Prostate gland (tissue), 2 donors: ENCODE measurements around the gene TBC1D22A. TPM values are rescaled to one million over a fixed set of nuclear protein-coding genes. Genes with fewer than 3 reads are reported as not detected.
"Not testable (repeated sequence)": the region's sequence is repeated elsewhere in the genome, so short reads cannot be mapped to it uniquely, and the experiment has no call there.

Experiments
- DNase-seq: peaks from one replicate; pipeline ENCODE4 v3.0.0-alpha.2; 2019; ENCODE audit warnings: low spot score
- H3K27ac ChIP-seq, 2 donors: fragments of 200-600 bp; sonication (generic); 2 replicates each; pipeline ENCODE4 v1.5.1; 2017 to 2019
- H3K27me3 ChIP-seq: fragments of 200-600 bp; sonication (generic); replicated peaks from 2 replicates; pipeline ENCODE4 v1.5.1; 2019; ENCODE audit not compliant: insufficient read depth
- H3K36me3 ChIP-seq, 2 donors: fragments of 200-600 bp; sonication (generic); 1 replicate in 1 of 2; 2 replicates in 1 of 2; pipeline versions ENCODE4 v1.5.1 to v1.8.1; 2017 to 2019
- H3K4me1 ChIP-seq: fragments of 200-600 bp; sonication (generic); replicated peaks from 2 replicates; pipeline ENCODE4 v1.5.1; 2019
- H3K4me3 ChIP-seq, 2 donors: fragments of 200-600 bp; sonication (generic); 2 replicates each; pipeline ENCODE4 v1.5.1; 2017 to 2019
- H3K9me3 ChIP-seq: fragments of 200-600 bp; sonication (generic); 2 replicates; pipeline ENCODE4 v1.5.1; 2017
- POLR2A ChIP-seq: fragments of 450-650 bp; IDR thresholded peaks from one replicate; pipeline ENCODE4 v1.6.1; 2016; ENCODE audit warnings: antibody characterized with exemption, mild to moderate bottlenecking
- POLR2AphosphoS5 ChIP-seq: sonication (generic); formaldehyde crosslinking; IDR thresholded peaks from one replicate; pipeline ENCODE4 v1.6.1; 2017; ENCODE audit warnings: antibody characterized with exemption
- WGBS: methylation state at CpG from one replicate; pipeline ENCODE4 v1.1.5; 2018; 5-methylcytosine and 5-hydroxymethylcytosine counted together
- intact Hi-C: fragments of 100-400 bp; cut with DNase I; formaldehyde crosslinking; loops from one replicate; pipeline ENCODE4 v1.14.2; 2022
- total RNA-seq, 2 donors: library from RNA; depleted of rRNA; stranded (reverse); fragments of >200 nt; gene quantifications; one replicate each; pipeline ENCODE4 v1.1.0, GENCODE V29; 2016
- TF ChIP-seq, protein P1 (sequence below), 4 experiments: fragments of 200-600 bp in 2 of 4; fragments of 450-650 bp in 2 of 4; sonication (generic) in 2 of 4; IDR thresholded peaks; 1 replicate in 3 of 4; 2 replicates in 1 of 4; pipeline ENCODE4 v1.5.1; 2016 to 2019; ENCODE audit warnings: antibody characterized with exemption in 4 of 4, mild to moderate bottlenecking in 2 of 4, moderate library complexity in 2 of 4

Gene TBC1D22A
- total RNA-seq, 2 donors from 2014 or later: 16.0 to 30.7 TPM

GRCh38 chr22:46815896-46816731, 53.7 kb downstream of the TBC1D22A start:
- 34% methylated on average over 15 of the region's 15 CpGs for WGBS
- Histone ChIP-seq H3K4me3 (no peak overlapping the region), H3K4me1 (no peaks in the 10 kb centered on the region), H3K9me3 (no peaks in the 10 kb centered on the region), H3K27me3 (no peaks in the 10 kb centered on the region), H3K36me3 (no peaks in the 10 kb centered on the region), H3K27ac (no peak overlapping the region)
- TF ChIP-seq POLR2A (no peak), POLR2AphosphoS5 (peak; percentile 36)
- TF ChIP-seq, protein P1, sequence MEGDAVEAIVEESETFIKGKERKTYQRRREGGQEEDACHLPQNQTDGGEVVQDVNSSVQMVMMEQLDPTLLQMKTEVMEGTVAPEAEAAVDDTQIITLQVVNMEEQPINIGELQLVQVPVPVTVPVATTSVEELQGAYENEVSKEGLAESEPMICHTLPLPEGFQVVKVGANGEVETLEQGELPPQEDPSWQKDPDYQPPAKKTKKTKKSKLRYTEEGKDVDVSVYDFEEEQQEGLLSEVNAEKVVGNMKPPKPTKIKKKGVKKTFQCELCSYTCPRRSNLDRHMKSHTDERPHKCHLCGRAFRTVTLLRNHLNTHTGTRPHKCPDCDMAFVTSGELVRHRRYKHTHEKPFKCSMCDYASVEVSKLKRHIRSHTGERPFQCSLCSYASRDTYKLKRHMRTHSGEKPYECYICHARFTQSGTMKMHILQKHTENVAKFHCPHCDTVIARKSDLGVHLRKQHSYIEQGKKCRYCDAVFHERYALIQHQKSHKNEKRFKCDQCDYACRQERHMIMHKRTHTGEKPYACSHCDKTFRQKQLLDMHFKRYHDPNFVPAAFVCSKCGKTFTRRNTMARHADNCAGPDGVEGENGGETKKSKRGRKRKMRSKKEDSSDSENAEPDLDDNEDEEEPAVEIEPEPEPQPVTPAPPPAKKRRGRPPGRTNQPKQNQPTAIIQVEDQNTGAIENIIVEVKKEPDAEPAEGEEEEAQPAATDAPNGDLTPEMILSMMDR (IDR thresholded peaks at IDR 0.05): no peak
- intact Hi-C loops: no loop called here
- DNase-seq: no peak

DNA sequence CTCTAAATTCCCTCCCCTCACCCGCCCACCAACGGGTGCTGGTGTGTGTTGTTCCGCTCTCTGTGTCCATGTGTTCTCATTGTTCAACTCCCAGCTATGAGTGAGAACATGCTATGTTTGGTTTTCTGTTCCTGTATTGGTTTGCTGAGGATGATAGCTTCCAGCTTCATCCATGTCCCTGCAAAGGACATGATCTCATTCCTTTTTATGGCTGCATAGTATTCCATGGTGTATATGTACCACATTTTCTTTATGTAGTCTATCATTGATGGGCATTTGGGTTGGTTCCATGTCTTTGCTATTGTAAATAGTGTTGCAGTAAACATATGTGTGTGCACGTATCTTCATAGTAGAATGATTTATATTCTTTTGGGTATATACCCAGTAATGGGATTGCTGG, 54.9 kb downstream of the TBC1D22A start:
- H3K4me1 ChIP-seq, H3K9me3 ChIP-seq, H3K36me3 ChIP-seq, H3K27ac ChIP-seq, DNase-seq, H3K27me3 ChIP-seq, H3K4me3 ChIP-seq, intact Hi-C loops: not testable (repeated sequence)
- 94% methylated on average over 4 of the region's 4 CpGs for WGBS

DNA sequence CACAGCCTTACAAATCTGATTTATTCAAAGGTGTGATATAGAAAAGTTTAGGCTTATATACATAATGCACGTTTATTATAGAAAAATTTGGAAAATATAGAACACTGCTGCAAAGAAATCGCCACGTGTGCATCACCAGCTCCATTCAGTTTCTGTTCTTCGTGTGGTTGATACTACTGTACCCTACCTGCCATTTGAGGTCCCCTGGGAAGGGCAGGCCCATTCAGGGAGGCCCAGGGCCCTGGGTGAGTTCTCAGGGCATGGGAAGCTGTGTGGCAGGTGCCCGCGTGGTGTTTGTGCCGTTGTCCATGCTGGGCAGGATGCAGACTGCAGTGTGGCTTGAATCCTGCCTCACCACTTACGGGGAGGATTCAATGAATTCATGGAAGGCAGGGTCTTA, 60.8 kb downstream of the TBC1D22A start:
- intact Hi-C loops: no loop called here
- H3K4me1 ChIP-seq: no peaks in the 10 kb centered on the region
- no peaks in the 10 kb centered on the region for H3K9me3 ChIP-seq
- no peak overlapping the region for H3K4me3 ChIP-seq
- WGBS: 96% methylated on average over 8 of the region's 8 CpGs
- no peaks in the 10 kb centered on the region for H3K27me3 ChIP-seq
- H3K27ac ChIP-seq: no peak overlapping the region
- no peak for DNase-seq
- TF ChIP-seq POLR2A: no peak
- H3K36me3 ChIP-seq: no peaks in the 10 kb centered on the region

DNA sequence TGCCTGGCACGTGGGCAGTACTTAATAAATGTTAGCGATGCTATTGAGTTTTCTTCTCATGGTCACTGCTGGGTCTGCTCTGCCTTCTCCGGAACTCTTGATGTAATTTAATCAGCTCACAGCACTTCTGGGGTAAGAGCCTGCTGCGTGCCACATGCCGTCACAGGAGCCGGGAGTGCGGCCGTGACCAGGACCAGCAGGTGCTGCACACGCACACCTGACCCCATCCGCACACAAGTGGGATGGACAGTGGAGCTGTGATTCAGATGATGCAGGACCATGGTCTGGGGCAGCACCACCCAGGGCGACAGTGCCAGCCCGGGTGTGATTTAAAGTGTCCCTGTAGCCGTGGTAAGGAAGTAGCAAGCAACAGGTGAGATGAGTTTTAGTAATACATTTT, 61.2 kb downstream of the TBC1D22A start:
- no peak overlapping the region for H3K4me3 ChIP-seq
- no peaks in the 10 kb centered on the region for H3K4me1 ChIP-seq
- TF ChIP-seq POLR2AphosphoS5 (no peak), POLR2A (no peak)
- TF ChIP-seq, protein P1 (IDR thresholded peaks at IDR 0.05): no peak
- H3K36me3 ChIP-seq: no peaks in the 10 kb centered on the region
- DNase-seq: no peak
- 95% methylated on average over 13 of the region's 13 CpGs for WGBS
- no peaks in the 10 kb centered on the region for H3K27me3 ChIP-seq
- intact Hi-C loops: no loop called here
- H3K27ac ChIP-seq: no peak overlapping the region
- H3K9me3 ChIP-seq: no peaks in the 10 kb centered on the region

DNA sequence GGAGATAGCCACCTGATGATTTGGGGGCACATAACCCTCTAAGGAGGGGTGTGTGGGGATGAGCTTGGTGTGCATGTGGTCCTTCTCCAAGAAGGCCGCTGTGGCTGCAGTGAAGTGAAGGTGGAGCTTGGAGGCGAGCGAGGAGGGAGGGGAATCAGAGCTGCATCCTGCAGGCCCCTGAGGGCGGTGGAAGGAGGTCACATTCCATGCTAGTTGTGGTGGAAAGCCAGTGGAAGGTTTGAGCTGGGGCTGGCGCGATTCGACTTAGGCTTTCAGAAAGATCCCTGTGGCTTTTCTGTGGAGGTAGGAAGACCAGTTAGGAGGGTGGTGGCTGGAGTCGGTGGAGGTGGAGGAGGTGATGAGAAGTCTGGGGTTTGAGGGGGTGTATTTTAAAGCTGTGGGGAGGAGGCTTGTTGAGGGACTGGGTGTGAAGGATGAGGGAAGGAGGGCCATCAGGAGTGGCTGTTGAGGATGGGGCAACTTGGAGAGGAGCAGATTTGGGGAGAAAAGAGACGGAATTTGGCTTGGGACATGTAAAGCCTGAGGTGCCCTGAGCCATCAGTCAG, 62.0 kb downstream of the TBC1D22A start:
- Histone ChIP-seq H3K4me1 (no peaks in the 10 kb centered on the region), H3K9me3 (no peaks in the 10 kb centered on the region), H3K27ac (no peak overlapping the region), H3K36me3 (no peaks in the 10 kb centered on the region), H3K4me3 (no peak overlapping the region), H3K27me3 (no peaks in the 10 kb centered on the region)
- intact Hi-C loops: no loop called here
- TF ChIP-seq POLR2A (no peak), POLR2AphosphoS5 (no peak)
- TF ChIP-seq, protein P1 (IDR thresholded peaks at IDR 0.05): no peak
- no peak for DNase-seq
- 92% methylated on average over 9 of the region's 9 CpGs for WGBS
